ENCODE data around the gene PLXDC1. TPM values are rescaled to one million over a fixed set of nuclear protein-coding genes. Genes with fewer than 3 reads are reported as not detected.

The PLXDC1 gene
- total RNA-seq, 1 experiment from 2014 or later, result 0.75 TPM

DNA sequence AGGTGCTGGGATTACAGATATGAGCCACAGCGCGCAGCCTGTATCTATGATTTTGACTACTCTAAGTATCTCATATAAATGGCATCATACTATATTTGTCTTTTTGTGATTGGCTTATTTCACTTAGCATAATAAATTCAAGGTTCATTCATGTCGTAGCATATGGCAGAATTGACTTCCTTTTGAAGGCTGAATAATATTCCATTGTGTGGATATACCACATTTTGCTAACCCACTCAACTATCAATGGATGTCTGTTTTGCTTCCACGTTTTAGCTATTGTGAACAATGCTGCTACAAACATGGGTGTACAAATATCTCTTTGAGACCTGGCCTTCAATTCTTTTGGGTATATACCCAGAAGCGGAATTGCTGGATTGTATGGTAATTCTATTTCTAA lies 10.1 kb downstream of the PLXDC1 start:
- POLR2A ChIA-PET (ENCODE audit: low non-redundant PET), result no interaction called here
- no peaks in the 10 kb centered on the region for H3K4me1 ChIP-seq (ENCODE audit: insufficient read depth, low read length, poor library complexity, severe bottlenecking)
- no peaks in the 10 kb centered on the region for H3K27me3 ChIP-seq (replicated peaks; ENCODE audit: insufficient read depth, low read depth, low read length, poor library complexity)
- H3K9me3 ChIP-seq (ENCODE audit: low read depth, low read length, poor library complexity, severe bottlenecking), result no peaks in the 10 kb centered on the region
- H3K4me3 ChIP-seq (ENCODE audit: low read depth, low read length, poor library complexity, severe bottlenecking), result no peak overlapping the region
- CTCF ChIA-PET, result no interaction called here
- no peak for DNase-seq (ENCODE audit: low spot score)
- H3K27ac ChIP-seq (ENCODE audit: low read depth, low read length, poor library complexity, severe bottlenecking), result no peak overlapping the region
- intact Hi-C loops (cut with micrococcal nuclease; ENCODE audit: unreplicated experiment), result no loop called here
- TF ChIP-seq CTCF (conservative IDR thresholded peaks at IDR 0.05; ENCODE audit: low read depth, low read length) (no peak), EZH2 (IDR thresholded peaks at IDR 0.05; ENCODE audit: borderline replicate concordance, low read depth, low read length, poor library complexity, severe bottlenecking) (no peak)
- no peaks in the 10 kb centered on the region for H3K36me3 ChIP-seq (ENCODE audit: insufficient read depth, low read length, poor library complexity, severe bottlenecking)
- BruUV-seq (replicated peaks), result no TSS peak

DNA sequence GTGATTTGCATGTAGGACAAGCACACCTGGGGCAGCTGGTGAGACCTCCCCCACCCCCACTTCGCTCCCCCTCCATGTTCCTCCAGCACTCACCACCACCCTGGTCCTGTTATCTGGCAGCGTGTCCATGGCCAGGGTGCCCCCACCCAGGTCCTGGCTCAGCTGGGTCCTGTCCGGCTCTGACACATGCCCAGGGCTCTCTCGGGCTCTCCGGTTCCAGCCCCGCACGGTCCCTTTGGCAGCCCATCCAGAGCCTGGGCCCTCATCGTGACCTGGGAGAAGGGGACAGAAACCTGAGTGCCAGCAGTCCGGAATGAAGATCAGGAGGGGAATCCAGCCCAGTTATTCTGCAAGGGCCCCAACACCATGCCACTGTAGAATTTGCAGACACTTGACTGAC lies 11.9 kb downstream of the PLXDC1 start:
- H3K36me3 ChIP-seq (ENCODE audit: insufficient read depth, low read length, poor library complexity, severe bottlenecking), result no peaks in the 10 kb centered on the region
- no peaks in the 10 kb centered on the region for H3K4me1 ChIP-seq (ENCODE audit: insufficient read depth, low read length, poor library complexity, severe bottlenecking)
- no peak overlapping the region for H3K27ac ChIP-seq (ENCODE audit: low read depth, low read length, poor library complexity, severe bottlenecking)
- no peaks in the 10 kb centered on the region for H3K27me3 ChIP-seq (replicated peaks; ENCODE audit: insufficient read depth, low read depth, low read length, poor library complexity)
- no peaks in the 10 kb centered on the region for H3K9me3 ChIP-seq (ENCODE audit: low read depth, low read length, poor library complexity, severe bottlenecking)
- no peak for DNase-seq (ENCODE audit: low spot score)
- CTCF ChIA-PET, result interaction anchor here (0.6 kb wide), 1 partner anchor 63 kb away, joined by 4 read pairs; no protein-coding TSS in a partner anchor
- intact Hi-C loops (cut with micrococcal nuclease; ENCODE audit: unreplicated experiment), result no loop called here
- H3K4me3 ChIP-seq (ENCODE audit: low read depth, low read length, poor library complexity, severe bottlenecking), result no peak overlapping the region
- TF ChIP-seq CTCF (conservative IDR thresholded peaks at IDR 0.05; ENCODE audit: low read depth, low read length) (no peak), EZH2 (IDR thresholded peaks at IDR 0.05; ENCODE audit: borderline replicate concordance, low read depth, low read length, poor library complexity, severe bottlenecking) (no peak)
- POLR2A ChIA-PET (ENCODE audit: low non-redundant PET), result no interaction called here
- BruUV-seq (replicated peaks), result no TSS peak

DNA sequence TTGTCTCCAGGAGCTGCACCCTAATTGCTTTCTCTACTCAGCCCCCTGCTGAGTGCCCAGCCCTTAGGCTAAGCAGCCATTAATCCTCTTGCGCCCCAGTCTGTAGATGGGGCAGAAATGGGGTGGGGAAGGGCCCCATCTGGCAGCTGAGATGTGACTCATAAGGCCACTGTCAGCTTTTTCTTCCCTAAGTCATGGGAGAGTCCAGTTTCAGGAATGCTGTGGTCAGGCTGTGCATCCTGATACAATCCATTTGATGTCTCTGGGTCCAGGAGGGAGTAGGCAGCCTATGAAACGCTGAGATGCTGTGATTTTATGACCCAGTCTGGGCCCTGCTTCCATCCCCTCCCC lies 12.3 kb downstream of the PLXDC1 start:
- ChIA-PET CTCF (interaction anchor here (0.6 kb wide), 1 partner anchor 63 kb away, joined by 4 read pairs; no protein-coding TSS in a partner anchor), POLR2A (ENCODE audit: low non-redundant PET) (no interaction called here)
- Histone ChIP-seq H3K36me3 (ENCODE audit: insufficient read depth, low read length, poor library complexity, severe bottlenecking) (no peaks in the 10 kb centered on the region), H3K27me3 (replicated peaks; ENCODE audit: insufficient read depth, low read depth, low read length, poor library complexity) (no peaks in the 10 kb centered on the region), H3K4me1 (ENCODE audit: insufficient read depth, low read length, poor library complexity, severe bottlenecking) (no peaks in the 10 kb centered on the region), H3K9me3 (ENCODE audit: low read depth, low read length, poor library complexity, severe bottlenecking) (no peaks in the 10 kb centered on the region), H3K27ac (ENCODE audit: low read depth, low read length, poor library complexity, severe bottlenecking) (no peak overlapping the region), H3K4me3 (ENCODE audit: low read depth, low read length, poor library complexity, severe bottlenecking) (no peak overlapping the region)
- no peak for DNase-seq (ENCODE audit: low spot score)
- intact Hi-C loops (cut with micrococcal nuclease; ENCODE audit: unreplicated experiment), result no loop called here
- no TSS peak for BruUV-seq (replicated peaks)
- TF ChIP-seq EZH2 (IDR thresholded peaks at IDR 0.05; ENCODE audit: borderline replicate concordance, low read depth, low read length, poor library complexity, severe bottlenecking) (no peak), CTCF (conservative IDR thresholded peaks at IDR 0.05; ENCODE audit: low read depth, low read length) (no peak)

Data from A673 (cell line).